ENCODE results near the gene FOXL2. TPM values are rescaled to one million over a fixed set of nuclear protein-coding genes. Genes with fewer than 3 reads are reported as not detected.

FOXL2 gene
- total and polyA plus RNA-seq, 9 of the 15 experiments (the other 6 are each of a cell fraction or from before 2014, with no cell fraction given), result 0.27 to 22.1 (median 3.2) TPM

- TF ChIP-seq FOXK1 (CRISPR knock-in tag; IDR thresholded peaks at IDR 0.05; ENCODE audit: borderline replicate concordance) (0 out of 2 replicates have a peak, but pooled peaks have one; percentile 24), ZNF644 (tag; IDR thresholded peaks at IDR 0.05; ENCODE audit: low read depth) (no peak), FOXJ3 (CRISPR knock-in tag; IDR thresholded peaks at IDR 0.05) (no peak), FOXP1 (CRISPR knock-in tag; IDR thresholded peaks at IDR 0.05) (peak; percentile 57; the same call in 1 of the 2 replicates), UBTF (IDR thresholded peaks at IDR 0.05; ENCODE audit: borderline replicate concordance in 1 of 2, low read depth in 2 of 2, low read length in 2 of 2) (peak in 1 of 2 experiments; percentile 92; a peak in 2 of 4 replicates), ZNF212 (CRISPR knock-in tag; IDR thresholded peaks at IDR 0.05) (no peak), ZNF583 (CRISPR knock-in tag; IDR thresholded peaks at IDR 0.05) (no peak), TBP (optimal IDR thresholded peaks at IDR 0.05; ENCODE audit: low read depth, low read length) (peak; percentile 41), NRF1 (conservative IDR thresholded peaks at IDR 0.05 in 1 of 2, IDR thresholded peaks at IDR 0.05 in 1 of 2) (peak; percentile 66 to 70), MCM5 (IDR thresholded peaks at IDR 0.05; ENCODE audit: low read depth) (no peak), USF1 (CRISPR knock-in tag; IDR thresholded peaks at IDR 0.05) (peak; percentile 90), ZBTB7A (IDR thresholded peaks at IDR 0.05; ENCODE audit: borderline replicate concordance, control insufficient read depth, low read depth, low read length) (peak; percentile 86; the same call in 1 of the 2 replicates), SMAD4 (CRISPR knock-in tag; conservative IDR thresholded peaks at IDR 0.05) (peak; percentile 58; the same call in 1 of the 2 replicates), RUNX1 (IDR thresholded peaks at IDR 0.05; ENCODE audit: low read depth) (no peak), NKRF (IDR thresholded peaks at IDR 0.05; ENCODE audit: borderline replicate concordance) (no peak; the same call in 1 of the 2 replicates), CCNT2 (IDR thresholded peaks at IDR 0.05; ENCODE audit: borderline replicate concordance, extremely low read depth, insufficient read length, low read depth, low read length) (peak; percentile 42), ZNF589 (CRISPR knock-in tag; IDR thresholded peaks at IDR 0.05; ENCODE audit: low read depth) (no peak), PURB (CRISPR knock-in tag; IDR thresholded peaks at IDR 0.05; ENCODE audit: low read depth) (no peak), NELFE (IDR thresholded peaks at IDR 0.05; ENCODE audit: insufficient read depth, insufficient read length) (no peak), RAD21 (CRISPR knock-in tag; conservative IDR thresholded peaks at IDR 0.05 in 1 of 2, IDR thresholded peaks at IDR 0.05 in 1 of 2) (peak; percentile 55 to 68)
Observed at GRCh38 chr3:138935863-138936740, 10.8 kb downstream of the FOXL2 start (continued).
